Gastrocnemius medialis (tissue), 4 donors: ENCODE measurements around the gene APOBEC3H.

ENCODE experiments used
- CTCF ChIP-seq, 5 experiments: fragments of 450-650 bp in 3 of 5; fragments of 200-600 bp in 2 of 5; sonication (generic) in 2 of 5; IDR thresholded peaks in 4 of 5; conservative IDR thresholded peaks in 1 of 5; 1 replicate in 4 of 5; 2 replicates in 1 of 5; pipeline ENCODE4 v1.5.1; 2016 to 2019; ENCODE audit warnings: antibody characterized with exemption in 5 of 5, mild to moderate bottlenecking in 3 of 5, moderate library complexity in 3 of 5
- POLR2A ChIP-seq, 2 donors: fragments of 450-650 bp; IDR thresholded peaks; one replicate each; pipeline ENCODE4 v1.6.1; 2017; ENCODE audit warnings: antibody characterized with exemption in 2 of 2, mild to moderate bottlenecking in 2 of 2, moderate library complexity in 2 of 2

- TF ChIP-seq CTCF (IDR thresholded peaks at IDR 0.05 in 4 of 5, conservative IDR thresholded peaks at IDR 0.05 in 1 of 5), result no peak
- no peak for TF ChIP-seq POLR2A (IDR thresholded peaks at IDR 0.05)
Measured at GRCh38 chr22:39125622-39126021, 28.6 kb downstream of the APOBEC3H start.
